CD4-positive, alpha-beta T cell treated with Interleukin-15 for 4 hours (primary cell): ENCODE data around the gene EPB42.

Experiments
- DNase-seq: peaks from one replicate; pipeline ENCODE4 v3.0.0-alpha.2; 2020; ENCODE audit warnings: low spot score

Gene EPB42

GRCh38 chr15:43220991-43221403 lies at the start of gene EPB42:
Gene EPB42 (minus strand): TSS chr15:43221018. CDS start chr15:43220825, 193 bp downstream.
- no peak for DNase-seq

GRCh38 chr15:43270113-43270665 lies 49.4 kb upstream of the EPB42 start:
- no peak for DNase-seq

DNA sequence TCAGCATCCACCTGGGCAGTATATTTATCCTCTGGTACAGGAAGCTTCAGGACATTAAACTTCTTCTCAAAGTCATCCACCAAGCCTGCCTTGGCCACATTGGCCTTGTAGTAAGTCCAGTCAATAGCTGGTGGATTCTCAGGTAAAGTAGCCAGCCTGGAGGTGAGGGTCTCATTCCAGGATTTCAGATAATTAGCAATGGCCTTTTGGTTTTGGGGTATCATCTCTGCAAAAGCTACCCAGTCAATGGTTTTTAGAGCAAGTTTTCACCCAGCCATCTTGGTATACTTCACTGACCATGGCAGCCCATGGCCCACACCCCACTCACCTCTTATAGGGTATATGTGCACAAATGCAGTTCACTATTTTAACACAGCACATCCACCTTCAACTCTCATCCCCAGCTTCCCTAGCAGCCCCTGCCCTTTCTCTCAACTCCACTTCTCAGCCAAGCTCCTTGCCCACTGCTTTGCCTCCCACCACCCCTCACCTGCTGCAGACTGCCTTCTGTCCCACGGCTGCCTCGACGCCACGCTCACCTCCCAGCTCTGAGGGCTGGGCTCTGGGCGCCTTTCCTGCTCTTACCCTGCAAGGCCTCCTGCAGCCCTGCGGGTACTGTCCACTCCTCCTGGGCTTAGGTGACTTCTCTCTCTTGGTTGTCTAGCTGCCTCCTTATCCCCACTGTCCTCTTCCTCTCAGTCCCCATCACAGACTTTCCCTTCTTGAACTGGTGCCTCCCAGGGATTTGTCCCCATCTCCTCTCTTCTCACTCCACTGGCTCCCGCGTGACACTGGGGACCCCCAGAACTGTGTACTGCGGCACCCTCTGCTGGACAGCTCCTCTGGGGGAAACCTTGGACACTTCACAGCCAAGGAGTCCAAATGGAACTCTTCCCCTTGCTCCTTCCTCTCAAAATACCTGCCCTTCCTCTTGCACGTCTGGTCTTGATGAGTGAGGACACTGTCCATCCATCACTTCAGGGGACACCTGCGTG lies 47.6 kb upstream of the EPB42 start:
- DNase-seq = no peak

DNA sequence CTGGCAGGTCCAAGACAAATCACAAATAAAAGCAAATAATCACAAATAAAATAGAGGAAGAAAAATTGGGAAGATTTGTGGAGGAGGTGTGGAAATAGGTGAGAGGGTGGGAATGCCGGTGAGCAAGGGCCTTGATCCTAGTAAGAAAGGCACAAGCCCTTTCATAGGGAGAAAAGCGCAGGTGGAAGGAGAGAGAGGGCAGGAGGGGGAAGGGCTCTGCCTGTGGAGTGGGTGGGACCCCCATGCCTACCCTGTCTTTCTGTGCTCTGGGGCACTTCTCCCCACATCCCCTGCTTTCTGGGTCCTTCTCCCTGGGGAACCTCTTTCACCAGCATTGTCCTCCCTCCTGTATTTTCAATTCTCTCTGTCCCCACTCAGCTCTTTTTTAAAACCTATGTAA lies 46.6 kb upstream of the EPB42 start:
- no peak for DNase-seq

- DNase-seq = no peak
Observed at GRCh38 chr15:43266834-43267233, 46.0 kb upstream of the EPB42 start, which contains the start of gene TGM5. Gene TGM5 (minus strand): TSS chr15:43266928. CDS start chr15:43266849, 79 bp downstream.

- no peak for DNase-seq
Observed at GRCh38 chr15:43266386-43266785, 45.6 kb upstream of the EPB42 start.

DNA sequence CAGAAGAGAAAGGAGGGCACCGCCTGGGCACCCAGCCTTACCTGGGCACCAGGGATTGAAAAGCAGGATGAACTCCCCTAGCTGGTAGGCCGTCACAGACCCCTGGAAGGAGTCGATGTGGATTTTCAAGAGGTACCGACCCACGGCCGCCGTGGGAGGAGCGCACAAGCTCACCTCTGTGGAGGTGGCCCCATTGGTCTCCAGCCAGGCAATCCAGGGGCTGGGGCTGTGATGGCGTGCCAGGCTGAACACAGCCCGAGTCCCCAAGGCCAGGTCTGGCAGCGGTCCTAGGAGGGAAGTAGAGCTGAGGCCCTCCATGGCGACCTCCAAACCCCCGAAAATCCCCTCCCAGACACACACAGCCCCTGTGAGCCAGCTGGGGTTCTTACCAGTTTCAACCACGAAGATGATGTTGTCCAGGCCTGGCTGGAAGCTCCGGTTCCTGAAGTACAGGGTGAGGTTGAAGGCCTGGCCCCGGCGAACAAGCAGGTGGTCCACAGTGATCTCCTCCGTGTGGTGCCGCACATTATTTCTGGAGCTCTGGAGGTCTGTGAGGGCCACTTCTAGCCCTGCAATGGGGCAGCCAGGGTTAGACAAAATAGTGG lies 39.3 kb upstream of the EPB42 start:
- DNase-seq = no peak

- DNase-seq = no peak
Observed at GRCh38 chr15:43258781-43259180, 38.0 kb upstream of the EPB42 start.

DNA sequence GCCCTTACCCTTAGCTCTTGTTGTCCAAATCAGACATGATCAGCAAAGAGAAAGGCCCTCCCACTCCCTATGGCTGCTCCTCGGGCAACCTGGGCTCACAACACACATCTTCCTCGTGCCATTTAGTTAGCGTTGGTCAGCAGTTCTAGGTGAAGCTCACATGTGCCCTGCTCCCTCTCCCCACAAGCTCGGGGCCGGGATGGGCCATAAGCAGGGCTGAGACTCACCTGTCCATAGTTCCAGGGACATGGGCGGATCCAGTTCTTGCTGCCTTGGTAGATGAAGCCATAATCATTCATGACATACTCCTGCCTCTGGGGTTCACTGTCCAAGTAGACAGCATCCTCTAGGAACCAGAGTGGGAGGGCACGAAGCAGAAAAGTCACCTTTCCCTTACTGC lies 35.5 kb upstream of the EPB42 start:
- DNase-seq = no peak

DNA sequence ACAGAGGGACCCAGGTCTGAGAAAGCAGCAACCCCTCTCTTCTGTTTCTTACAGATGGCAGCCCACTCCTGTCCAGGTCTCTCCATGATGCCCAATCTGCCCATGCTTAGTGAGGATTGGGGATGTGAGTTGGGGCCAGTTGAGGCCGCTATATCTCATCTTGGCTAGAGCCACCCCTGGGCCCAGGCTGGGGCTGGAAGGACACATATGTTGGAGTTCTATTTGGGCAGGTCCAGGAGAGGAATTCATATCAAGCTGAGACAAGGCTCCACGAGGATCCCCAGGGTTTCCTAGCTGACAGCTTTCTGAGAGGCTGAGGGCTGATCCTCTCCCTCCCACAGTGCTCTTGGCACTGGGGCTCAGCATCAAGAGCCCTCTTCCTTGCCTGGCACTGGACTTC lies 34.6 kb upstream of the EPB42 start:
- DNase-seq = no peak

- peak; percentile 27 for DNase-seq
Observed at GRCh38 chr15:43253431-43254403, 32.9 kb upstream of the EPB42 start.

DNA sequence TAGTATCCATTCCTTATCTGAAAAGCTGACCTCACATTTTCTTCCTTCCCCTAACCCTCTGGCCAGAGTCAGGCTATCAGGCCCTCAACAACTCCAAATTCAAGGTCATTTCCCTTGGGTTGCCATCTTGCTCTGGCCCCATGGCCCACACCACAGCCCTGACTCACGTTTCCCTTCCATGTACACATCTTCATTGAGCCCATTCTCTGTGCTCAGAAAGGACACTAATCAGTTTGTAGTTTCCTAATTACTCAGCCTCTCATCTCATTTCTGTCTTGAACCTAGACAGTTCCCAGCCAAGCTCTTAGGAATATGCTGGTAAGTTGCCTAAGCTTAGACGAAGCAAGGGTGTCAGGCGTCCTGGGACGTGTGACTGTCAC lies 31.0 kb upstream of the EPB42 start:
- DNase-seq = no peak

GRCh38 chr15:43251185-43251870 lies 30.5 kb upstream of the EPB42 start:
- no peak for DNase-seq

- DNase-seq = no peak
Observed at GRCh38 chr15:43250785-43251184, 30.0 kb upstream of the EPB42 start.

- no peak for DNase-seq
Observed at GRCh38 chr15:43249699-43250203, 28.9 kb upstream of the EPB42 start.

- DNase-seq = no peak
Observed at GRCh38 chr15:43249236-43249635, 28.4 kb upstream of the EPB42 start.

GRCh38 chr15:43246261-43246774 lies 25.5 kb upstream of the EPB42 start:
- no peak for DNase-seq

DNA sequence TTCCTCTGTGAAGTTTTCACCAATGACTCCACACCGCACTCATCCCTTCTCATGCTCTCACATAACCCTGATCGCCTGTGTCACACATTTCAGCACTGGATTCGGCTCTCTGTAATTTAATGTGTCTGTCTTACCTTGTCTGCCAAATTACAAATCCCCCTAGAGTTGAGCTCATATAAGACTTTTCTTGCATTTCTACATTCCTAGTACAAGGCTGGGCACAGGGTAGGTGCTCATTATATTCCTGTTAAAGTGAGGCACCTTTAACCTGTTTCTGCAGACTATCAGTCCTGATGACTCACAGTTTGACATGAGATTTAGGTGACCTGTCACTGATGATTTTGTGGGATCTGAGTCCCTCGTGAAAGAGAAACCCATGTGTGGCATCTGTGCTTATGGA lies 23.3 kb upstream of the EPB42 start:
- no peak for DNase-seq

- no peak for DNase-seq
Observed at GRCh38 chr15:43243020-43243645, 22.3 kb upstream of the EPB42 start.

DNA sequence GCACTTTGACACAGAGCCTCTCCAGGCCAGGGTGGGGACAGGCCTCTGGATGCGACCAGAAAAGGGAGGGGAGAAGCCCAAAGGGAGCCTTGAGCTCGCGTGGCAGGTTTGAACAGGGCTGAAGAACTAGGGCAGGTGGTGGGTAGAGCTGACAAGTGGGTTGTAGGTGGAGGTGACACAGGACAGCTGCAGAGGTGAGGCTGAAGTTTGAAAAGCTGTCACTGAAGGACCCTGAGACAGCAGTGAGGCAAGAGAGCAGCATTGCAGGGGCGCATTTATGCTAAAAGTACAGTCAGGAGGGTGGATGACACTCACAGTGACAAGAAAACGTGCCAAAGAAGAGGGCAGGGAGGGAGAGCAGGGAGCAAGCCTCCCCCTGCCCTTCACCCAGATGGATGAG lies 21.8 kb upstream of the EPB42 start:
- DNase-seq = no peak
